ENCODE results near the gene BAIAP2L1. TPM values are rescaled to one million over a fixed set of nuclear protein-coding genes. Genes with fewer than 3 reads are reported as not detected.

The BAIAP2L1 gene
- total and polyA plus RNA-seq, 9 of the 15 experiments (the other 6 are each of a cell fraction or from before 2014, with no cell fraction given): 4.2 to 29.8 (median 15.5) TPM

- ATAC-seq (no peak), FAIRE-seq (no peak), DNase-seq (ENCODE audit: extremely low read depth in 1 of 4, low spot score in 3 of 4) (no peak)
- Histone ChIP-seq H3K79me2 (ENCODE audit: control insufficient read depth, insufficient read depth, low read length) (no peaks in the 10 kb centered on the region), H2AFZ (ENCODE audit: low read depth, low read length) (no peak overlapping the region), H3K9me3 (replicated peaks; ENCODE audit: control insufficient read depth, insufficient read depth, low read depth, low read length) (no peaks in the 10 kb centered on the region), H4K20me1 (replicated peaks; ENCODE audit: control insufficient read depth, insufficient read depth, low read length) (peaks cover 6% of the 10 kb centered on the region), H3K4me2 (ENCODE audit: insufficient read depth, low read length) (no peak overlapping the region), H3K4me1 (replicated peaks in 1 of 2; ENCODE audit: control insufficient read depth in 2 of 2, insufficient read depth in 2 of 2, low read length in 2 of 2) (peaks cover 8 to 9% of the 10 kb centered on the region in 2 experiments; a peak in 3 of 5 replicates), H3K27ac (ENCODE audit: extremely low read depth, low read depth, low read length) (no peak overlapping the region), H3K27me3 (ENCODE audit: control insufficient read depth in 2 of 2, insufficient read depth in 2 of 2, low read length in 2 of 2) (peaks cover 0 to 15% of the 10 kb centered on the region in 2 experiments; a peak in 2 of 5 replicates), H3K9ac (ENCODE audit: insufficient read depth in 1 of 2, low read depth in 2 of 2, low read length in 2 of 2) (no peak overlapping the region), H3K9me1 (ENCODE audit: control insufficient read depth, insufficient read depth, low read length) (no peaks in the 10 kb centered on the region), H3K36me3 (ENCODE audit: control insufficient read depth, insufficient read depth, low read length) (peaks cover 5% of the 10 kb centered on the region; the same call in 1 of the 3 replicates), H3K4me3 (no peak overlapping the region)
- POLR2A ChIA-PET: no interaction called here
- BruUV-seq (replicated peaks): no TSS peak
- WGBS (ENCODE audit: insufficient coverage, low coverage, missing lambda C conversion rate): 50% methylated on average over 8 of the region's 8 CpGs
- in situ Hi-C loops (cut with MboI): no loop called here
- intact Hi-C loops (cut with micrococcal nuclease): no loop called here
- CTCF ChIA-PET (ENCODE audit: low intra/inter-chr PET ratio): no interaction called here
- TF ChIP-seq, protein P1, sequence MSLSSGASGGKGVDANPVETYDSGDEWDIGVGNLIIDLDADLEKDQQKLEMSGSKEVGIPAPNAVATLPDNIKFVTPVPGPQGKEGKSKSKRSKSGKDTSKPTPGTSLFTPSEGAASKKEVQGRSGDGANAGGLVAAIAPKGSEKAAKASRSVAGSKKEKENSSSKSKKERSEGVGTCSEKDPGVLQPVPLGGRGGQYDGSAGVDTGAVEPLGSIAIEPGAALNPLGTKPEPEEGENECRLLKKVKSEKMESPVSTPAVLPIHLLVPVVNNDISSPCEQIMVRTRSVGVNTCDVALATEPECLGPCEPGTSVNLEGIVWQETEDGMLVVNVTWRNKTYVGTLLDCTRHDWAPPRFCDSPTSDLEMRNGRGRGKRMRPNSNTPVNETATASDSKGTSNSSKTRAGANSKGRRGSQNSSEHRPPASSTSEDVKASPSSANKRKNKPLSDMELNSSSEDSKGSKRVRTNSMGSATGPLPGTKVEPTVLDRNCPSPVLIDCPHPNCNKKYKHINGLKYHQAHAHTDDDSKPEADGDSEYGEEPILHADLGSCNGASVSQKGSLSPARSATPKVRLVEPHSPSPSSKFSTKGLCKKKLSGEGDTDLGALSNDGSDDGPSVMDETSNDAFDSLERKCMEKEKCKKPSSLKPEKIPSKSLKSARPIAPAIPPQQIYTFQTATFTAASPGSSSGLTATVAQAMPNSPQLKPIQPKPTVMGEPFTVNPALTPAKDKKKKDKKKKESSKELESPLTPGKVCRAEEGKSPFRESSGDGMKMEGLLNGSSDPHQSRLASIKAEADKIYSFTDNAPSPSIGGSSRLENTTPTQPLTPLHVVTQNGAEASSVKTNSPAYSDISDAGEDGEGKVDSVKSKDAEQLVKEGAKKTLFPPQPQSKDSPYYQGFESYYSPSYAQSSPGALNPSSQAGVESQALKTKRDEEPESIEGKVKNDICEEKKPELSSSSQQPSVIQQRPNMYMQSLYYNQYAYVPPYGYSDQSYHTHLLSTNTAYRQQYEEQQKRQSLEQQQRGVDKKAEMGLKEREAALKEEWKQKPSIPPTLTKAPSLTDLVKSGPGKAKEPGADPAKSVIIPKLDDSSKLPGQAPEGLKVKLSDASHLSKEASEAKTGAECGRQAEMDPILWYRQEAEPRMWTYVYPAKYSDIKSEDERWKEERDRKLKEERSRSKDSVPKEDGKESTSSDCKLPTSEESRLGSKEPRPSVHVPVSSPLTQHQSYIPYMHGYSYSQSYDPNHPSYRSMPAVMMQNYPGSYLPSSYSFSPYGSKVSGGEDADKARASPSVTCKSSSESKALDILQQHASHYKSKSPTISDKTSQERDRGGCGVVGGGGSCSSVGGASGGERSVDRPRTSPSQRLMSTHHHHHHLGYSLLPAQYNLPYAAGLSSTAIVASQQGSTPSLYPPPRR (CRISPR knock-in tag; IDR thresholded peaks at IDR 0.05; ENCODE audit: borderline replicate concordance): no peak
- TF ChIP-seq SIN3A (IDR thresholded peaks at IDR 0.05; ENCODE audit: borderline replicate concordance in 2 of 2, control insufficient read depth in 1 of 2, low read depth in 2 of 2, low read length in 2 of 2) (no peak), ZNF316 (IDR thresholded peaks at IDR 0.05) (no peak), TEAD1 (CRISPR knock-in tag; IDR thresholded peaks at IDR 0.05) (no peak), HNRNPUL1 (IDR thresholded peaks at IDR 0.05; ENCODE audit: low read length) (no peak), ZNF408 (CRISPR knock-in tag; IDR thresholded peaks at IDR 0.05; ENCODE audit: low read depth) (no peak)
- TF ChIP-seq, protein P2, sequence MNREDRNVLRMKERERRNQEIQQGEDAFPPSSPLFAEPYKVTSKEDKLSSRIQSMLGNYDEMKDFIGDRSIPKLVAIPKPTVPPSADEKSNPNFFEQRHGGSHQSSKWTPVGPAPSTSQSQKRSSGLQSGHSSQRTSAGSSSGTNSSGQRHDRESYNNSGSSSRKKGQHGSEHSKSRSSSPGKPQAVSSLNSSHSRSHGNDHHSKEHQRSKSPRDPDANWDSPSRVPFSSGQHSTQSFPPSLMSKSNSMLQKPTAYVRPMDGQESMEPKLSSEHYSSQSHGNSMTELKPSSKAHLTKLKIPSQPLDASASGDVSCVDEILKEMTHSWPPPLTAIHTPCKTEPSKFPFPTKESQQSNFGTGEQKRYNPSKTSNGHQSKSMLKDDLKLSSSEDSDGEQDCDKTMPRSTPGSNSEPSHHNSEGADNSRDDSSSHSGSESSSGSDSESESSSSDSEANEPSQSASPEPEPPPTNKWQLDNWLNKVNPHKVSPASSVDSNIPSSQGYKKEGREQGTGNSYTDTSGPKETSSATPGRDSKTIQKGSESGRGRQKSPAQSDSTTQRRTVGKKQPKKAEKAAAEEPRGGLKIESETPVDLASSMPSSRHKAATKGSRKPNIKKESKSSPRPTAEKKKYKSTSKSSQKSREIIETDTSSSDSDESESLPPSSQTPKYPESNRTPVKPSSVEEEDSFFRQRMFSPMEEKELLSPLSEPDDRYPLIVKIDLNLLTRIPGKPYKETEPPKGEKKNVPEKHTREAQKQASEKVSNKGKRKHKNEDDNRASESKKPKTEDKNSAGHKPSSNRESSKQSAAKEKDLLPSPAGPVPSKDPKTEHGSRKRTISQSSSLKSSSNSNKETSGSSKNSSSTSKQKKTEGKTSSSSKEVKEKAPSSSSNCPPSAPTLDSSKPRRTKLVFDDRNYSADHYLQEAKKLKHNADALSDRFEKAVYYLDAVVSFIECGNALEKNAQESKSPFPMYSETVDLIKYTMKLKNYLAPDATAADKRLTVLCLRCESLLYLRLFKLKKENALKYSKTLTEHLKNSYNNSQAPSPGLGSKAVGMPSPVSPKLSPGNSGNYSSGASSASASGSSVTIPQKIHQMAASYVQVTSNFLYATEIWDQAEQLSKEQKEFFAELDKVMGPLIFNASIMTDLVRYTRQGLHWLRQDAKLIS (CRISPR knock-in tag; IDR thresholded peaks at IDR 0.05): no peak
These were observed 49.8 kb downstream of the BAIAP2L1 start for GRCh38 chr7:98351136-98351535.
